Glomerular visceral epithelial cell (primary cell): ENCODE measurements around the gene CCDC194.

Source experiments
- DNase-seq: peaks from one replicate; pipeline ENCODE4 v3.0.0-alpha.2; 2016; ENCODE audit errors: extremely low spot score

Gene CCDC194

GRCh38 chr19:17393914-17394313, at the start of gene CCDC194:
CCDC194 (minus strand) TSS chr19:17394196; CDS start chr19:17394158, 38 bp downstream.
- DNase-seq = no peak

- peak; percentile 54 for DNase-seq
Measured at GRCh38 chr19:17441241-17442021, 47.4 kb upstream of the CCDC194 start.

GRCh38 chr19:17436874-17437267, 42.9 kb upstream of the CCDC194 start:
- DNase-seq = no peak

GRCh38 chr19:17436094-17436873, 42.3 kb upstream of the CCDC194 start:
- no peak for DNase-seq

- DNase-seq = no peak
Measured at GRCh38 chr19:17435218-17435617, 41.2 kb upstream of the CCDC194 start.

GRCh38 chr19:17431417-17431816, 37.4 kb upstream of the CCDC194 start:
- DNase-seq = no peak

GRCh38 chr19:17429641-17430113, 35.7 kb upstream of the CCDC194 start:
- peak; percentile 27 for DNase-seq

GRCh38 chr19:17424743-17425365, 30.9 kb upstream of the CCDC194 start:
- peak; percentile 31 for DNase-seq

- no peak for DNase-seq
Measured at GRCh38 chr19:17423429-17424208, 29.6 kb upstream of the CCDC194 start.

GRCh38 chr19:17421942-17422341, 27.9 kb upstream of the CCDC194 start:
- no peak for DNase-seq

- DNase-seq = peak; percentile 33
Measured at GRCh38 chr19:17420475-17420924, 26.5 kb upstream of the CCDC194 start.

- DNase-seq = peak; percentile 99
Measured at GRCh38 chr19:17419621-17420474, 25.9 kb upstream of the CCDC194 start, which contains the start of gene MVB12A. MVB12A (plus strand) TSS chr19:17420047; CDS start chr19:17420136, 89 bp downstream.

GRCh38 chr19:17419154-17419620, 25.2 kb upstream of the CCDC194 start:
- DNase-seq = no peak

- DNase-seq = no peak
Measured at GRCh38 chr19:17418710-17419109, 24.7 kb upstream of the CCDC194 start.

- DNase-seq = no peak
Measured at GRCh38 chr19:17415121-17415520, 21.1 kb upstream of the CCDC194 start.

- no peak for DNase-seq
Measured at GRCh38 chr19:17414097-17414496, 20.1 kb upstream of the CCDC194 start.

GRCh38 chr19:17411801-17412200, 17.8 kb upstream of the CCDC194 start:
- DNase-seq = no peak

- no peak for DNase-seq
Measured at GRCh38 chr19:17409990-17410389, 16.0 kb upstream of the CCDC194 start.

- DNase-seq = no peak
Measured at GRCh38 chr19:17406887-17407196, 12.8 kb upstream of the CCDC194 start.
